PFSK-1 (cell line): ENCODE data around the gene MDFIC.

Experiments
- FOXP2 ChIP-seq: optimal IDR thresholded peaks from 2 replicates; pipeline ENCODE3; 2011; ENCODE audit warnings: borderline replicate concordance, control low read depth, inconsistent platforms; ENCODE audit not compliant: insufficient read depth; ENCODE audit errors: extremely low read length, extremely low read depth
- POLR2AphosphoS5 ChIP-seq: IDR thresholded peaks from 2 replicates; pipeline ENCODE4 v1.6.1; 2012; ENCODE audit warnings: low read depth, mild to moderate bottlenecking, control low read depth, low read length, moderate library complexity
- REST ChIP-seq, 2 experiments: IDR thresholded peaks; 2 replicates each; pipeline versions ENCODE4 v1.6.1 to v1.8.0; 2011 to 2012; ENCODE audit warnings: low read depth in 2 of 2, low read length in 2 of 2, control low read depth in 1 of 2, inconsistent platforms in 1 of 2, mild to moderate bottlenecking in 1 of 2, moderate library complexity in 1 of 2; ENCODE audit not compliant: insufficient read depth in 1 of 2
- SIN3A ChIP-seq: IDR thresholded peaks from 2 replicates; pipeline ENCODE4 v1.6.1; 2012; ENCODE audit warnings: mild to moderate bottlenecking, low read length, moderate library complexity, borderline replicate concordance; ENCODE audit not compliant: insufficient read depth
- TAF1 ChIP-seq: IDR thresholded peaks from 2 replicates; pipeline ENCODE4 v1.6.1; 2012; ENCODE audit warnings: low read length, control low read depth, borderline replicate concordance; ENCODE audit not compliant: insufficient read depth

Gene MDFIC

GRCh38 chr7:114943953-114944744 is 22.3 kb downstream of the MDFIC start:
- TF ChIP-seq TAF1 (no peak), POLR2AphosphoS5 (no peak), REST (IDR thresholded peaks at IDR 0.05; ENCODE audit: insufficient read depth in 1 of 2, low read depth in 2 of 2, low read length in 2 of 2) (no peak), SIN3A (no peak), FOXP2 (no peak)

GRCh38 chr7:114944745-114945625 is 23.1 kb downstream of the MDFIC start:
- TF ChIP-seq TAF1, result peak; percentile 53; the same call in 1 of the 2 replicates
- TF ChIP-seq POLR2AphosphoS5, result no peak
- 0 out of 4 replicates have a peak, but pooled peaks of 1 of the 2 experiments have one; percentile 7 for TF ChIP-seq REST (IDR thresholded peaks at IDR 0.05; ENCODE audit: insufficient read depth in 1 of 2, low read depth in 2 of 2, low read length in 2 of 2)
- peak; percentile 43 for TF ChIP-seq FOXP2
- TF ChIP-seq SIN3A, result no peak; the same call in 1 of the 2 replicates

GRCh38 chr7:114949231-114949630 is 27.3 kb downstream of the MDFIC start:
- TF ChIP-seq TAF1 (no peak), REST (IDR thresholded peaks at IDR 0.05; ENCODE audit: insufficient read depth in 1 of 2, low read depth in 2 of 2, low read length in 2 of 2) (no peak), SIN3A (no peak), FOXP2 (no peak), POLR2AphosphoS5 (no peak)

- TF ChIP-seq TAF1, result no peak
- TF ChIP-seq REST (IDR thresholded peaks at IDR 0.05; ENCODE audit: insufficient read depth in 1 of 2, low read depth in 2 of 2, low read length in 2 of 2), result no peak
- TF ChIP-seq FOXP2, result no peak
- TF ChIP-seq SIN3A, result no peak
- no peak for TF ChIP-seq POLR2AphosphoS5
Measured at GRCh38 chr7:114952296-114952695, 30.4 kb downstream of the MDFIC start.
